Activated T-helper 17 cell treated with anti-CD3 and anti-CD28 coated beads, Interleukin-2, amount 50 U/mL, for 72 hours (primary cell): Measurements from ENCODE around the gene ZNF20. TPM values are rescaled to one million over a fixed set of nuclear protein-coding genes. Genes with fewer than 3 reads are reported as not detected.
A peak's percentile ranks its signal among the peaks of the same experiment; 100 is the strongest.
"Not testable (repeated sequence)": the region's sequence is repeated elsewhere in the genome, so short reads cannot be mapped to it uniquely, and the experiment has no call there.

Experiments used
- ATAC-seq: fragments of 150-1000 bp; cut with Tn5 transposase; replicated peaks from 2 replicates; pipeline ENCODE4 v1.10.0; 2021; ENCODE audit warnings: mild to moderate bottlenecking, moderate library complexity
- H3K27ac Mint-ChIP-seq: one replicate; pipeline ENCODE4 v1.8.0; 2022; ENCODE audit warnings: mixed read lengths
- H3K27me3 Mint-ChIP-seq: one replicate; pipeline ENCODE4 v1.8.0; 2022; ENCODE audit warnings: mixed read lengths
- H3K36me3 Mint-ChIP-seq: one replicate; pipeline ENCODE4 v1.8.0; 2022; ENCODE audit warnings: low read depth, mild to moderate bottlenecking, mixed read lengths
- H3K4me1 Mint-ChIP-seq: one replicate; pipeline ENCODE4 v1.8.0; 2022; ENCODE audit warnings: mixed read lengths
- H3K4me3 Mint-ChIP-seq: one replicate; pipeline ENCODE4 v1.8.0; 2022; ENCODE audit warnings: mild to moderate bottlenecking, mixed read lengths
- H3K9me3 Mint-ChIP-seq: one replicate; pipeline ENCODE4 v1.8.0; 2022; ENCODE audit warnings: mixed read lengths
- total RNA-seq, 2 donors: library from RNA; stranded (reverse); gene quantifications; one replicate each; pipeline ENCODE4 v1.2.3, GENCODE V29; 2022

The ZNF20 gene
- total RNA-seq, 2 donors from 2014 or later: 1.7 to 3.5 TPM

DNA sequence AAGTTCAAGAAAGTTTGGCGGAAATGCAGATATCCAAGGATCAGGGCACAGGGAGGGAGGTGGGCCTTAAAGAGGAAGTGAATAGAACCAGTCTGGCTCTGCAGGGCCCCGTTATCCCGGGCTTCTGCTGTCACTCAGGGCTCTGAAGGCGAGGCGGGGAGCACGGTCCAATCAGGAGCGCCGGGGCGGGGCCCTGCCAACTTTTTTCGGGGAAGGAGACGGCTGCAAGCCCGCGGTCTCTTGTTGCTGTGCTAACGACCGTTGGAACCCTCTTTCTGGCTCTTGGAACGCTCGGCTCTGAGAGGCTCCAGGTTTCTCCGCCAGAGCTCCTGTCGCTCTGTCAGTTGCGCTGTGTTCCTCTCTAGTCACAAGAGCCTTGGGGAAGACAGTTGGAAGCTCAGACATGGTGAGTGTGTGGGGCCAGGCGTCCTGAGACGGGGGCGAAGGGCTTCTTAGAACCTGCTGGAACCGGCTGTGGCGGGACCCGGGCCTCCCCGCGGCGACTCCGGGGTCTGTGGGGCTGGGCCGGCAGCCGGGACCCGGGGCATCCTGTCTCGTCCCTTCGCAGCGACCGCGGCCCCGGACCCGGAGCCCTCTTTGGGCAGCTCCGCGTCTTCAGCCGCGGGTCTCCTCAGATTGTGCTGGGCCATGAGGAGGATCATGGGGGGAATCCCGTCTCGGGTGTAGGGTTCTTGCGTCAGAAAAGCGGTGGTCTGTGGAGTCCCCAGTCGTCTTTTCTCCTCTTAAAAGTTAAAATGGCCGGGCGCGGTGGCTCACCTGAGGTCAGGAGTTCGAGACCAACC, 47.9 kb downstream of the ZNF20 start:
- no peaks in the 10 kb centered on the region for H3K9me3 Mint-ChIP-seq

DNA sequence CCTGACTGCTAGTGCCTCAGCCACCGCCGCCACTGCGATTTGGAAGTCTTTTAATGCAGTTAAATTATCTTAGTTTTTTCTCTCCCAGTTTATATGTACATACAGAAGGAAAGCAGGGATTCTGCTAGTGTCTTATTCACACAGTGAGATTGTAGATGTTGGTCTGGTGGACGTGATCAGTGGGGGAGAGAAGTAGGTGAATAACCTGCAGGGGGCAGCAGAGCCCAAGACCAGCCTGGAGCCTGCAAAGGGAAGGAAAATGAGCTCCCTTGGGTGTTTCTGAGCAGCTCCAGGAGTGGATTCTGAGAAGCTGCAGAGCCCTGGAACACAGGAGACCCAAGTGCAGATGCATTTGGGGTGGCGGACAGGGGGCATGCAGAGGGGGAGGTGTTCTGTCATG, 49.3 kb downstream of the ZNF20 start:
- Mint-ChIP-seq H3K27me3 (peaks cover 10% of the 10 kb centered on the region), H3K27ac (no peak overlapping the region), H3K36me3 (peaks cover 12% of the 10 kb centered on the region), H3K9me3 (no peaks in the 10 kb centered on the region), H3K4me1 (peaks cover 3% of the 10 kb centered on the region), H3K4me3 (peak overlapping the region; percentile 72)
- peak; percentile 57 for ATAC-seq

More for the DNA sequence above, 47.9 kb downstream of the ZNF20 start:
- ATAC-seq: peak; percentile 93
- Mint-ChIP-seq H3K27me3 (peaks cover 10% of the 10 kb centered on the region), H3K27ac (no peak overlapping the region), H3K36me3 (peaks cover 12% of the 10 kb centered on the region), H3K4me1 (peaks cover 3% of the 10 kb centered on the region), H3K4me3 (peak overlapping the region; percentile 72)

GRCh38 chr19:12085074-12085818, 54.9 kb downstream of the ZNF20 start:
- Mint-ChIP-seq H3K36me3 (no peaks in the 10 kb centered on the region), H3K4me3 (no peak overlapping the region), H3K9me3 (peaks cover 3% of the 10 kb centered on the region), H3K27me3 (no peaks in the 10 kb centered on the region), H3K4me1 (no peaks in the 10 kb centered on the region), H3K27ac (no peak overlapping the region)
- ATAC-seq: peak; percentile 63

DNA sequence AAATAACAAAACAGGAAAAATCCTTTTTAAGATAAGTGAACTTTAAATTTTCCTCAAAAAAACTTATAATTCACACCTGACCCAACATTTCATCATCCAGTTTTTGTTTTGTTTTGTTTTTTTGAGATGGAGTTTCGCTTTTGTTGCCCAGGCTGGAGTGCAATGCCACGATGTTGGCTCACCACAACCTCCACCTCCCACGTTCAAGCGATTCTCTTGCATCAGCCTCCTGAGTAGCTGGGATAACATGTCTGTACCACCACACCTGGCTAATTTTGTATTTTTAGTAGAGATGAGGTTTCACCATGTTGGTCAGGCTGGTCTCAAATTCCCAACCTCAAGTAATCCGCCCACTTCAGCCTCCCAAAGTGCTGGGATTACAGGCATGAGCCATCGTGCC, 56.8 kb downstream of the ZNF20 start:
- not testable (repeated sequence) for H3K36me3 Mint-ChIP-seq, H3K27me3 Mint-ChIP-seq, H3K4me3 Mint-ChIP-seq, H3K9me3 Mint-ChIP-seq, ATAC-seq, H3K27ac Mint-ChIP-seq, H3K4me1 Mint-ChIP-seq

Other genes starting within 250 kb of the ZNF20 start
- 10 to 100 TPM; 12.0 to 12.2 TPM for gene ZNF700, start 215.2 kb downstream of the ZNF20 start, total RNA-seq
- gene ZNF763, start 175.3 kb downstream of the ZNF20 start, total RNA-seq: 1 to 10 TPM in 1 of 2 donors, under 1 TPM in 1; 0.64 to 1.3 TPM
- under 1 TPM in 1 of 2 donors, not detected in 1; 0.85 TPM for gene ZNF433, start 104.7 kb downstream of the ZNF20 start, total RNA-seq
- gene ZNF878, start 87.4 kb downstream of the ZNF20 start, total RNA-seq: under 1 TPM in 1 of 2 donors, not detected in 1; 0.74 TPM
- 1 to 10 TPM; 1.8 to 3.1 TPM for gene ZNF844, start 75.6 kb downstream of the ZNF20 start, total RNA-seq
- 1 to 10 TPM; 2.0 to 2.2 TPM for gene ZNF625, start 16.4 kb upstream of the ZNF20 start, total RNA-seq
- gene ZNF136, start 22.7 kb upstream of the ZNF20 start, total RNA-seq: 10 to 100 TPM; 11.0 to 23.1 TPM
- 10 to 100 TPM in 1 of 2 donors, 1 to 10 TPM in 1; 6.6 to 10.1 TPM for gene ZNF44, start 154.5 kb upstream of the ZNF20 start, total RNA-seq
- gene ZNF563, start 193.3 kb upstream of the ZNF20 start, total RNA-seq: 10 to 100 TPM in 1 of 2 donors, 1 to 10 TPM in 1; 1.4 to 11.1 TPM
- gene ZNF442, start 225.3 kb upstream of the ZNF20 start, total RNA-seq: under 1 TPM; 0.56 to 0.61 TPM